HG03045 (cell line): ENCODE results near the gene SERPINE1.

Experiments used
- ATAC-seq: cut with Tn5 transposase; IDR thresholded peaks from one replicate; pipeline ENCODE4 v1.9.1; 2021; ENCODE audit warnings: mild to moderate bottlenecking, moderate library complexity; ENCODE audit not compliant: unreplicated experiment

The SERPINE1 gene

GRCh38 chr7:101185258-101185839 lies 58.4 kb downstream of the SERPINE1 start:
- ATAC-seq = no peak

- no peak for ATAC-seq
Measured at GRCh38 chr7:101186194-101186593, 59.3 kb downstream of the SERPINE1 start.

- no peak for ATAC-seq
Measured at GRCh38 chr7:101186844-101187428, 60.0 kb downstream of the SERPINE1 start.
